ENCODE data around the gene RELL2.

The RELL2 gene

DNA sequence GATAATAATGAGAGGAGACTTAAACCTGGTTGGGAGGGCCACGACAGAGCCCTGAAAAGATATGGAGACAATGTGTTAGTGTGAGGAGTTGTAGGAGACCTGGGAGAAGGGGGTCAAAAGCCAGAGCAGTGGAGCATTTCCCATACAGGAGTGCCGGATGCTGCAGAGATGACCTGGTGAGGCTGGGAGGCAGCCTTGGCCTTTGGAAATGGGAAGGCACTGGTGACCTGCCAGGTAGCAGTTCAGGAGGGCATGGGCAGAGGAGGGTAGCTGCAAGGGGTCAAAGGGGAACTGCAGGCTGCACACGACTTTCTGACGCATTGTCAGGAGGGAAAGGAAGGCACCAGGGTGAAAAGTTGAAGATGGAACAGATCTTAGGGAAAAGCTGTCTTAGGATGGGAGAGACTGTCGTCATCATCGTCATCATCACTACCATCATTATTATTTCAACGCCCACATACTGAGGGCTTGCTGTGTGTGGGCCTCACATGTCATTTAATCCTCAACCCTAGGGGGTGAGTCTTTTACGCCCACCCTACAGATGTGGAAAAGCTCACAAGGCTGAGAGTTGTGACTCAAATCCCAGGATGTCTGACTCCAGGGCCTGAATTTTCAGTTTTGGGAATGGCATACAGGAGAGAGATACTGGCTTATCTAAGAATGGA, 31.9 kb downstream of the RELL2 start:
- Mint-ChIP-seq H3K27me3 (peaks cover 2% of the 10 kb centered on the region), H3K4me1 (peaks cover 5% of the 10 kb centered on the region), H3K27ac (no peak overlapping the region), H3K4me3 (no peak overlapping the region), H3K36me3 (no peaks in the 10 kb centered on the region), H3K9me3 (no peaks in the 10 kb centered on the region)
- no peak for ATAC-seq (ENCODE audit: low read depth)
- no peak for DNase-seq (ENCODE audit: low spot score in 2 of 2)

DNA sequence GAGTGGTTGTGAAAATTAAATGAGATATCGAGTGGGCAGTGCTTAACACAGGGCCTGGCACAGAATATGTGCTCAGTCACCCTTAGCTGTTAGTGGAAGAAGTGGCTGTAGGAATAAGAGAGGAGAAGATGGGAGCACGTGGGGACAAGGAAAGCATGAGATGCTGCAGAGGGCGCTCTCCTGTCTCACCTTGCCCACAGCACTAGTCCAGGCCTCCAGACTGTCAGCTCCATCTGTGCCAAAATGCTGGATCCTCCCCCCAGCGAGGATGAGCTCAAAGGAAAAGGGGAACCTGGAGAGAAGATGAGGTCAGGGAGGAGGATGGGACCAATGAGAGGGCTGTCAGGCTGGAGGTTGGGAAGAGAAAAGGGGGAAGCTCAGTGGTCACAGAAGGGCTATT, 32.7 kb downstream of the RELL2 start:
- Mint-ChIP-seq H3K4me1 (peaks cover 5% of the 10 kb centered on the region), H3K27me3 (peaks cover 2% of the 10 kb centered on the region), H3K9me3 (no peaks in the 10 kb centered on the region), H3K27ac (no peak overlapping the region), H3K4me3 (no peak overlapping the region), H3K36me3 (no peaks in the 10 kb centered on the region)
- no peak for ATAC-seq (ENCODE audit: low read depth)
- no peak for DNase-seq (ENCODE audit: low spot score in 2 of 2)

DNA sequence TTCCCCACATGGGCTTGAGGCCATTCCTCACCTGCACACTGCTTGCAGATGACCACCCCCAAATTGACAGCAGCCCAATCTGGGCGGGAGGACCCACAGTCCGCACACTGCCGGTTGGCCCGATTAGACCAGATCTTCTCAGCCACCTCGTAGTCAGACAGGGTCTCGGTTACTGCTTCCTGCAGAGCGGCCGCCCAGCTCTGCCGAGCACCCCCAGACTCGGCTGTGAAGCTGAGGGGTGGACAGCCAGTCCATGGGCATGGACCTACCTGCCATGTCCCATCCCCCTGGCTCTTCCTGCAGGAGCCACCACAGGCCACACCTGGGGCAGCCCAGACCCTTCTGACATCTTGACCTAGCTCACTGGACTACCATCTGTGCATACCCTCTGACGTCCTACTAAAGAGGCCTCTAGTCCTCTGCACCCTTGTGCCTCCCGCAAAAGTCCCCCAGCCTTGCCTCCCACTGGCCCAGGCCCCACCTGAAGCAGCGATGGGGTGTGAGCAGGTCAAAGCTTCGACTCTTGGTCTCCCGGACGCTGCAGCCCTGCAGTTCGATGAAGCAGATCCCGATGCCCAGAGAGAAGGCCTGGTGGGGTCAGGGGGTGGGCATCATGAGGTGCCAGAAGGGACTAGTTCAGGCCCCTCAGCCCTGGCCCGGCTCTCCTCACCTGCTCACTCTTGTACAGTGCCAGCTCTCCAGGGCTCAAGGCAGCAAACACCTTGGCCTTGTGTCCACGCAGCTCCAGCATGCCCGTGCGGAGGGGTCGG, 35.5 kb downstream of the RELL2 start:
- H3K27me3 Mint-ChIP-seq: peaks cover 3% of the 10 kb centered on the region
- H3K27ac Mint-ChIP-seq: no peak overlapping the region
- no peak for ATAC-seq (ENCODE audit: low read depth)
- peaks cover 2% of the 10 kb centered on the region for H3K4me1 Mint-ChIP-seq
- H3K36me3 Mint-ChIP-seq: no peaks in the 10 kb centered on the region
- no peak for DNase-seq (ENCODE audit: low spot score in 2 of 2)
- no peaks in the 10 kb centered on the region for H3K9me3 Mint-ChIP-seq
- no peak overlapping the region for H3K4me3 Mint-ChIP-seq

DNA sequence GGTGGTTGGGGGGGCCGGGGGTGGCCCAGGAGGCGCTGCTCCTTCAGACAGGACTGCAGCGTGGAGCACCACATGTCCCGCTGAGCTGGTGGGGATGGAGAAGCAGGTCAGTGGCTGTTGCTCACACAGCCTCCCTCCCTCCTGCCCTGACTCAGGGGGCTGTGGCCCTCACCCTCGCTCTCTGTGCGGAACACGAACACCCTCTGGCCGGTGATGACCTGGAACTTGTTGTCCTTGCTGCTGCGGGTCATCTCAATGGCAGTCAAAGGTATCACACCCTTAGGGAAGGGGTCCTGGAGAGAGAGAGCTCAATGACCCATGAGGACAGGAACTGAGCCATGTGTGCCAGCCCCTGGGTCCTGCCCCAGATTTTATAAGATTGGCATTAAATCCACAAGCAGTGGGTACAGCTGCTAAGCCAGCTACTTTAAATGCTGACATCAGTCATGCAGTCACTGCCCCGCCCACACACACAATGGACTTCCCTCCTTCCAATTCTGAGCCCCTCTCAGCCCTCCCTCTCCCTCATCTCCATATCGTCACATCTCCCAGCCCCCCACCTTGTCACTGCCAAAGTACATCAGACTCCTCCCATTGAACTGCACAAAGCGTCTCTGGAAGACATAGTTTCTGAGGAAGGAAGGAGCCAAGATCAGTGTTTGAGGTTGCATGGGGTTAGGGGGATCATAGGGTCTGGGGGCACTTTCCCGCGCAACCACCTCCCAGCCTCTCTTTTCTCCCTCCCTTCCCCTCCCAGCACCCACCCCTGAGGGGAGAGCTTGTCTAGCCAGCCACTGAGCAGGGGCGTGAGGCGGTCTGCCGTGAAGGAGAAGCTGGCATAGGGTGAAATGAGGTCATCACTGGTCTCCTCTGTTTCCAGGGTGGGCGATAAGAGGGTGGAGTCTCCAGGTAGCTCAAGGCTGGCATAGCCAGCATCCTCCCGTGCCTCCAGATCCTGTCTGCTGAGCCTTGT, 36.3 kb downstream of the RELL2 start:
- H3K4me3 Mint-ChIP-seq: no peak overlapping the region

DNA sequence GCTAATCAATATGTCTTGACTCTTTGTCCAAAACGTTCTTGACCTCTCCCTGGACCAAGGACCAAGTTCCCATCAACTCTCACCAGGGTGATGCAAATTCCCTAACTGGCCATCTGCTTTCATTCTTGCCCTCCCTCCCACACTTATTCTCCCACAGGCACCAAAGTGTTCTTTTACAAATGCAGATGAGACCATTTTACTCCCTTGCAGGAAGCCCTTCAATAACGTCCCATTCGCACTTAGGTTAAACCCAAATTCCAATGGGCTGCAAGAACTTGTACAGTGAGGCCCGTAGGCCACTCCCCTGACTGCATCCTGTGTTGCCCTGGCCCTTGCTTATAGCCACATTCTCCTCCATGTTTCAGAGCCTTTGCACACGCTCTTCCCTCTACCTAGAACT, 38.0 kb downstream of the RELL2 start:
- Mint-ChIP-seq H3K4me3 (no peak overlapping the region), H3K4me1 (peaks cover 7% of the 10 kb centered on the region), H3K27me3 (peaks cover 5% of the 10 kb centered on the region), H3K27ac (no peak overlapping the region), H3K9me3 (no peaks in the 10 kb centered on the region), H3K36me3 (no peaks in the 10 kb centered on the region)
- no peak for DNase-seq (ENCODE audit: low spot score in 2 of 2)
- no peak for ATAC-seq (ENCODE audit: low read depth)

More for the DNA sequence above, 36.3 kb downstream of the RELL2 start:
- ATAC-seq (ENCODE audit: low read depth) (no peak), DNase-seq (ENCODE audit: low spot score in 2 of 2) (no peak)
- Mint-ChIP-seq H3K9me3 (no peaks in the 10 kb centered on the region), H3K4me1 (peaks cover 2% of the 10 kb centered on the region), H3K27ac (no peak overlapping the region), H3K36me3 (no peaks in the 10 kb centered on the region), H3K27me3 (peaks cover 4% of the 10 kb centered on the region)

DNA sequence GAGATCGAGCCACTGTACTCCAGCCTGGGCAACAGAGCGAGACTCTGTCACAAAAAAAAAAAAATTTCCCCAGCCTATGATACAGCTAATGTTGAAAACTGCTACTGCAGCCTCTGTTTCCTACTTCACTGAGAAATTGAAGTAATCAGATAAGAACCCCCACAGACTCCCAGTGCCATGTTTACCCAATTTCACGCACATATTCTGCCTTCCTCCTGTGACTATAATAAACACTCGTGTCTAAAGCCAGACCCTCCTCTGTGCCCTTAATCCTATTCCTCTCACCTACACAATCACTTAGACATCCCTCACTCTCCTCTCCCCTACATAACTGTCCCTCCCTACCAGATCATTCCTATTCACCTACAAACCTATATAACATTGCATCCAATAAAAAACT, 38.9 kb downstream of the RELL2 start:
- Mint-ChIP-seq H3K36me3 (no peaks in the 10 kb centered on the region), H3K4me1 (peaks cover 7% of the 10 kb centered on the region), H3K9me3 (no peaks in the 10 kb centered on the region), H3K27me3 (peaks cover 5% of the 10 kb centered on the region), H3K4me3 (no peak overlapping the region), H3K27ac (no peak overlapping the region)
- ATAC-seq (ENCODE audit: low read depth) (no peak), DNase-seq (ENCODE audit: low spot score in 2 of 2) (no peak)

DNA sequence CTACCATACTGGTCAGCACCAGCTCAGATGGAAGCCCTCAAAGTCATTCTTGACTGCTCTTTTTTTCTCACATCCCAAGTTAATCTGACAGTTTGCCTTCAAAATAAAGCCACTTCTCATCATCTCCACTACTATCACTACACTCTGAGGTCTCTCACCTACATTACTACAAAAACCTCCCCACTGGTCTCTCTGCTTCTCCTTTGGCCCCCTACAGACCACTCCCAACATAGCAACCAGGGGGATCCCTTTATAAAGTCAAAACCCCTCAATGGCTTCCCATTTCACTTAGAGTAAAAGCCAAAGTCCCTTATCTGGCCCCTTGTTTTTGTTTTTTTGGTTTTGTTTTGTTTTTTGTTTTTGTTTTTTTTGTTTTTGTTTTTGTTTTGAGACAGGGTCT, 40.6 kb downstream of the RELL2 start:
- ATAC-seq (ENCODE audit: low read depth): peak; percentile 39
- Mint-ChIP-seq H3K4me1 (peaks cover 12% of the 10 kb centered on the region), H3K27ac (no peak overlapping the region), H3K27me3 (peaks cover 5% of the 10 kb centered on the region), H3K36me3 (no peaks in the 10 kb centered on the region), H3K9me3 (no peaks in the 10 kb centered on the region), H3K4me3 (no peak overlapping the region)
- DNase-seq (ENCODE audit: low spot score in 2 of 2): no peak

DNA sequence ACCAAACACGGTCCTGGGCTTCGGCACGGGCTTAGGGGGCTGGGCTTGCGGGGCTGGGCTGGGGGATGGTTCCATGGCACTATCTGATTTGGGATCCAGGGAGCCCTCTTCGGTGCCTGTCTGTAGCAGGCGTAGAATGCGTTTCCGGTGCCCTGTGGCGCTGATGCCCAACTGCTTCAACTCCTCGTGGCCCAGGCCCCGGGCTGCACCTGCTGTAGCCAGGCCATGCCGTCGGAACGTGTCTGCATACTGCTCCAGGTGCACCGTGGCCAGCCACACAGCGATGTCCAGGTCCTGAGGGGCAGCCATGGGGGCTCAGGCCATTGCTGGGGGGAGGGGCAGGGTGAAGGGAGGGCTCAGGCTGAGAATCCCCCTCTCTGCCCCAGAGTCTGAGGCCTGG, 43.4 kb downstream of the RELL2 start:
- Mint-ChIP-seq H3K4me1 (peaks cover 19% of the 10 kb centered on the region), H3K27ac (no peak overlapping the region), H3K36me3 (no peaks in the 10 kb centered on the region), H3K9me3 (no peaks in the 10 kb centered on the region), H3K27me3 (peaks cover 2% of the 10 kb centered on the region), H3K4me3 (no peak overlapping the region)
- DNase-seq (ENCODE audit: low spot score in 2 of 2): no peak
- no peak for ATAC-seq (ENCODE audit: low read depth)

DNA sequence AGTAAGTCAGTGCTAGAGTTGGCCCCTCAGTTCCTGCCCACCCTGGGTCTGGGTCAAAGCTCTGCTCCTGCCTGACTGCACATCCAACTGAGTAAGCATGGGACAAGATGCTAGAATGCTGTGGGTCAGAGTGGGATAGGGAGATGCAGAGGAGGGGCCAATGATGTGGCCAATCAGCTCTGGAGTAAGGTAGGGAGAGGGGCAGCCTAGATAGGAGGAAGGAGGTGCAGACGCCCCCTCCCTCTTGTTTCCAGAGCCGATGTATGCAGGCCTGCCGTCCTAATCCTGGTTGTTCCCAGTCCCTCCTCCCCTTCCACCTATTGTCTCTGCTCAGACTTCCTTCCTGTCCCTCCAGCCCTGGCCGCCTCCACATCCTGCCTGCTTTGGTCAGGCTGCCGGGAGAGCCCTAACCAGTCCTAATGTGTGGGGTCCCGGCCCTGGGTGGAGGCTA, 44.0 kb downstream of the RELL2 start:
- H3K9me3 Mint-ChIP-seq: no peaks in the 10 kb centered on the region
- no peaks in the 10 kb centered on the region for H3K36me3 Mint-ChIP-seq
- peaks cover 2% of the 10 kb centered on the region for H3K27me3 Mint-ChIP-seq
- H3K4me3 Mint-ChIP-seq: no peak overlapping the region
- no peak for DNase-seq (ENCODE audit: low spot score in 2 of 2)
- no peak overlapping the region for H3K27ac Mint-ChIP-seq
- no peak for ATAC-seq (ENCODE audit: low read depth)
- H3K4me1 Mint-ChIP-seq: peaks cover 19% of the 10 kb centered on the region

DNA sequence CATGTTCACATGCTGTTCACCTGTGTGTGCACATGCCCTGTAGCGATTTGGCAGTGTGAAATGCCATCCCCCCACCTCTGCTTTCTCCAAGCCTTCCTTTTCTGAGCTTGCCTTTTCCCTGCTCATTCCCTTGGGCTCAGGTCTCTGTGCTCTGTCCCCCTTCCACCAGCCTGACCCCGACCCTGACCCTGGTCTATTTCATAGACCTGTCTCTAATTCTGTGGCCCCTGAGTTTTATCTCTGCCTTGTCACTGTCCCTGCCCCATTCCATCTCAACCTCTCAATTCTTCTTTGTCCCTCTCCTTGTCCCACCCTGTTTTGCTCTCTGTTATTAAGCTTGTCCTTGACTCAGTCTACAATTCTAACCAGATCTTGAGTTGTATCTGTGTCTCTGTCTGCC, 44.5 kb downstream of the RELL2 start:
- DNase-seq (ENCODE audit: low spot score in 2 of 2) (no peak), ATAC-seq (ENCODE audit: low read depth) (no peak)
- H3K4me3 Mint-ChIP-seq: peak overlapping the region; percentile 51
- H3K4me1 Mint-ChIP-seq: peaks cover 19% of the 10 kb centered on the region
- H3K27me3 Mint-ChIP-seq: peaks cover 2% of the 10 kb centered on the region
- H3K9me3 Mint-ChIP-seq: no peaks in the 10 kb centered on the region
- H3K36me3 Mint-ChIP-seq: no peaks in the 10 kb centered on the region
- no peak overlapping the region for H3K27ac Mint-ChIP-seq

DNA sequence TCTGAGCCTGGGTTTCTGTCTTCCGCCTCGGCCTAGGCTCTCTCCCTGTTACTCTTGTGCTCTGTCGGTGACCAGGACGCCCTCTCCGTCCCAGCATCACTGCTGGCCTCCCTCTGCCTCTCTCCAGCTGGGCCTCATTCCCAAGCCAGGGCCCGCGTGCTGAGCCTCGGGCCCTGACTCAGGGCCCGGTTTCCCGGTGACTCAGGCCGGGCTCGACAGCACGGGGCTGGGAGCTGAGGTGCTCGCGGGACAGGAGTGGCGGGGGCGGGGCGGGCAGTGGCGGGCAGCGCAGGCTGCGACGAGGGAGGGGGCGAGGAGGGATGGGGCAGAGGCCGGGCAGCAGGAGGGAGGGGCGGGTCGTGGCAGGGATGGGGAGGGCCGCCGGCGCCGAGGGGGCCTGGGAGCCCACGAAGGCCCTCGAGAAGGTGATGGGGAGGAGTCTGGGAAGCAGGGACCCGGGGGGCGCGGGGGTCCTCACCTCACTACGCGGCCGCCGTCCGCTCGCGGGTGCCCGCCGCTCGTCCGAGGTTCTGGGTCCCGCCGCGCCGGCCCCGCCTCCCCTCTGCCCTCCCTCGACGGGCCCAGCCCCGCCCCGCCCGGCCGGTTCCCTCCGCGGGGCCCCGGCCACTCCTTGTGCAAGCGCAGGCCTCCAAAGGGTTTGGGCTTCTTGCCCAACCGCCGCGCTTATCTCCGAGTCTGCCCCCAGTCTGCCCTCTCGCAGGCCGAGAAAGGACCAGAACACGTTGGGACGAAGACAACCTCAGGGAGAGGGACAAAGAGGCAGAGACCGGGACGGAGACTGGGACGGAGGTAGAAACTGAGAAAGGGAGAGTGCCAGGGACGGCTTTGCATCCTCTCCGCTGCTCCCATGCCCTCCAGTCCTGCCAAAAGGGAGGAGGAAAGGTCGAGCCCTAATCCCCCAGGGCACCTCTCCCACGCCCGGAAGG, 45.2 kb downstream of the RELL2 start, which contains the start of gene ARAP3:
ARAP3 (minus strand) TSS at position 536 of the 947 bp plus-strand sequence. CDS start 1,744 bp downstream, outside the sequence.
- peaks cover 2% of the 10 kb centered on the region for H3K27me3 Mint-ChIP-seq
- H3K36me3 Mint-ChIP-seq: no peaks in the 10 kb centered on the region
- H3K4me1 Mint-ChIP-seq: peaks cover 19% of the 10 kb centered on the region
- H3K4me3 Mint-ChIP-seq: peak within 1 kb of the TSS; percentile 73
- ATAC-seq (ENCODE audit: low read depth): peak; percentile 71
- peak in 1 of 2 donors; percentile 45 for DNase-seq (ENCODE audit: low spot score in 2 of 2)
- no peak within 1 kb of the TSS for H3K27ac Mint-ChIP-seq
- H3K9me3 Mint-ChIP-seq: no peaks in the 10 kb centered on the region

DNA sequence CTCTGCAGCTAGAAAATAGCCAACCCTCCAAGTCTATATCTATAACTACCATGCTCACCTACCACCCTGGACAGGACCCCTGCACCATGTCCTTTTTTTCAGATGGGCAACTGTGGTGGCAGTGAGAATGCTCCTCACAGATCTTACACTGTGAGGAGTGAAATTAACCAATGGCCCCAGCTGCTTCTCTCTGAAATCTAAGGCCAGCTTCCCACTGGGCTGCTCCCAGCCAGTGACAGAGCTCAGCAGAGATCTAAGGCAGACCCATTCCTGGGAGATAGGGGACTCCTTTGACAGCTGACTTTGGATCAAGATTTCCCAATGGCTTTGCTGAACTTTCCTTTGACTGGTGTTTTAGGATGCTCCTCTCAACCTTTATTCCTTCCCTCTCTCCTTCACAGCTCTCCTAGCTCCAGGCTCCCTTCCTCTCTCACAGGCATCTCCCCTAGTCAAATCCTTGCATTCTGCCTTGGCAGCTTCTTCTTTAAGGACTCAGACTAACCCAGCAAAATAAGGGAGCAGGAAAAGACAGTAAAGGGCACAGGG, 46.9 kb downstream of the RELL2 start:
- H3K4me3 Mint-ChIP-seq: no peak overlapping the region
- ATAC-seq (ENCODE audit: low read depth): no peak

DNA sequence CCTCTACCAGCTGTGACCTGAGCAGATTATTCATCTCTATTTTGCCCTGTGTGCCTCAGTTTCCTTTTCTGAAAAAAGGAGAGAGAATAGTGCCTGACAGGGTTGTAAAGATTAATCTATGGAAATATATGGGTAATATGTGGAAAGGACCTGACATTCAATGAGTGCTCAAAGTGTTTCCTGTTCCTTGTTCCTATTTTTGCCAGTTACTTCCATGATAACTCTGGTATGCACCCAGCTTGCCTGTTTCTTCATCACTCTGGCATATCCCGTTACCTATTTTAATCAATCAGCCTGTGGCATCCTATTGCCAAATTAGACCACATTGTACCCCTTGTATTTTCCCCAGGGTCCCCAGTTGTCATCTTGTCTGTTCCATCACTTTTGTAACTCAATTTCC, 48.8 kb downstream of the RELL2 start:
- ATAC-seq (ENCODE audit: low read depth) (no peak), DNase-seq (ENCODE audit: low spot score in 2 of 2) (no peak)
- no peak overlapping the region for H3K27ac Mint-ChIP-seq
- H3K4me1 Mint-ChIP-seq: peaks cover 14% of the 10 kb centered on the region
- no peak overlapping the region for H3K4me3 Mint-ChIP-seq
- H3K9me3 Mint-ChIP-seq: no peaks in the 10 kb centered on the region
- H3K27me3 Mint-ChIP-seq: peaks cover 9% of the 10 kb centered on the region
- no peaks in the 10 kb centered on the region for H3K36me3 Mint-ChIP-seq

More for the DNA sequence above, 46.9 kb downstream of the RELL2 start:
- Mint-ChIP-seq H3K4me1 (peaks cover 19% of the 10 kb centered on the region), H3K27me3 (peaks cover 1% of the 10 kb centered on the region), H3K36me3 (no peaks in the 10 kb centered on the region), H3K9me3 (no peaks in the 10 kb centered on the region), H3K27ac (no peak overlapping the region)
- no peak for DNase-seq (ENCODE audit: low spot score in 2 of 2)

All from memory B cell (primary cell).